ENCODE data around the gene FAM240B.

Gene FAM240B

DNA sequence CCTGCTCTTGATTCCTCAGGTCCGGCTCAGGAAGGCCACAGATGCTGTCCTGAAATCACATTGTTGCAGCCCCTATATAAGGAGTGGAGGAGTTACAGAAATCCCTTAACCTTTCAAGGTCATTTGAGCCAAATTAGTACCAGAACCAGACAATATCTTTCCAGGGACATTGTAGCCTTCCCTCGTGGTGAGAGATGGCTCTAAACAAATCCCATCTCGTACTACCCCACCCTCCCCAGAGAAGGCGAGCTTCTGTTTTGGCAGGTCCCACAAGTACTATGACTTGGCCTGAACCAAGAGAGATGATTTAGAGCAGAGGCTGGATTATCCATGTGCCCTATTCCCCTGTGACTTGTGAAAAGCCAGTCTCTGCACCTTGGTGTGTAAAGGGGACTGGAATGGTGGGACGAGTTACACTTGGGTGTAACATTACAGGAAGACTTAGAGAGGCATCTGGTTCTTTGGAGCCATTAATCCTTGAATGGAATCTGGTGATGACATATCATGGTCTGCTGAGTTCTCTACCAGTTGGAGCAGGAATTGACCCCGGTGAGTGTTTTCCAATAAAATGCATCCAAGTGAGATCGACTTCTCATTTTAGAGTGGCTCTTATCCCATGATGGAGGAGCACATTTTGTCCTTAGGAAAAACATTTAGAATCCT, at the start of gene FAM240B:
Gene FAM240B (minus strand): TSS at position 51 of the 663 bp plus-strand sequence. CDS start 16,134 bp downstream, outside the sequence.
- DNase-seq = no peak

- DNase-seq = no peak
These were observed 48.4 kb upstream of the FAM240B start for GRCh38 chr9:38768351-38768761.

DNA sequence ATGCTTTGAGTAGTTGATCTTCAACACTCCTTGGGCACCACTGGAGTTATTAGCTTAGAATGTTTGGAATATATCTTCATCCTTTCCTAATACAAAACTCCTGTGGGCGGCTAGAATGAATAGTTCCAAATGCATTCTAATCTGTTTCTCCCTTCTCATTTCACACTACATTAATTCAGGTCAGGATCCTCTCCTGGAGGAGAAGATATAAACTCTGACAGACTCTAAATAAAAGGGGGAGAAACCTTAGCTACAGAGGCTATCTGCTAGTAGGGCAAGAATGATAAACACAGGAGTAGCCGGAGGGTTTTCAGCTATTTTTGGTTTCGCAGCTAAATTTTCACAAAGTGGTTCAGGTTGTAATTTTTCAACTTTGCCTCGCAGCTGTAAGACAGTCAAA, 45.2 kb upstream of the FAM240B start:
- DNase-seq = no peak

DNA sequence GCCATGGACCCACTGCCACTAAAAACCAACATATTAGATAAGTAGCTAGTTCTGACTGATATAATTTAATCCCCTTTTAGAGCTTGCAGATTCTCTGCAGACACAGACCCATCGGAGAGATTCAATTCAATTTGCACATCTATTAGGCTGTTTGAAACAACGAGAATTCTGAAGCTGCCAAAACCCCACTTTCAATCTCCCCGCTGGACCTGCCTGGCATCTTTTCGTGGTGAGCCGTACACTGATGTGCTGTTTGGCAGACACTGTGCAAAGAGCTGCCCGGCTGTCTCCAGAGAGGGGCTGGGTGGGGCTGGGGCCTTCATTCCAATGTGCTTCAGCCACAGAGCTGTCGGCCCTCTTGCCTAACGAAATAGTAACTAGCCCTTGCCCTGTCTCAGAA, 42.1 kb upstream of the FAM240B start:
- no peak for DNase-seq

DNA sequence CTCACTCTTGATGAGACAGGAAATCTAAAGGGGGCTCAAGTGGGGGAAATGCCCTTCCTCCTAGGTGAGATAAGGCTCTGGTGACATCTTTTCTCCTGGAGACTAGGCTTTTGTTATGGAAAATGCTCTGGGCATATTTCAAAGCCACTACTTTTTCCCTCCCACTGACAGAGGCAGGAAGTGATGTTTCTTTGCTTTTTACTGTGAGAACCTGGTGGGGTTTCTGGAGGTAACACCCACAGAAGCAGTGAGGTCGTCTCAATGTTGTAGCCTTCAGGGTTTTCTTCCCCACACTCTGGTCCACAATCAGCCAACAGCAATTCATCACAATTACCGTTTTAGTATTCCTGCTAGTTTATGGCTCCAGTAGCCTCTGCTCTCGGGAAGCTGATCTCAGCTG, 41.4 kb upstream of the FAM240B start:
- DNase-seq = no peak

- no peak for DNase-seq
These were observed 36.8 kb upstream of the FAM240B start for GRCh38 chr9:38756702-38757101.

GRCh38 chr9:38747941-38748340, 28.0 kb upstream of the FAM240B start:
- no peak for DNase-seq

DNA sequence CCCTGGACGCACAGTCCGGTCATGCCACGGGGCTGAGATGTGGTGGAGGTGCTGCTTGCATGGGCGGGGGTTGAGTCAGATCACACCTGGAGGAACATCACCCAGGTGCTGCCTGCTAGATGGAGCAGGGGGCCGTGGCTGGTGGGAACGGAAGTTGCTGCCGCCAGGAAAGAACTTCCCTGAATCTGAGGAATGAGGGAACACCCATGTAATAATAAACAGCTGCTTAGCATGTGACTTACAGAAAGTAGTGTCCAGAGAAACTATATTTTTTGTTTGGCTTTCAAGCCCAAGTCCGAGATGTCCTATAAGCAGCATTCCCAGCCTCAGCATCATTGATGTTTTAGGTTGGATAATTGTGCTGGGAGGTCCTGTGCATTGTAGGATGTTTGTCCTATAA, 27.1 kb upstream of the FAM240B start:
- DNase-seq = no peak

- no peak for DNase-seq
These were observed 26.4 kb upstream of the FAM240B start for GRCh38 chr9:38746303-38746702.

- no peak for DNase-seq
These were observed 24.6 kb upstream of the FAM240B start for GRCh38 chr9:38744484-38744883.

DNA sequence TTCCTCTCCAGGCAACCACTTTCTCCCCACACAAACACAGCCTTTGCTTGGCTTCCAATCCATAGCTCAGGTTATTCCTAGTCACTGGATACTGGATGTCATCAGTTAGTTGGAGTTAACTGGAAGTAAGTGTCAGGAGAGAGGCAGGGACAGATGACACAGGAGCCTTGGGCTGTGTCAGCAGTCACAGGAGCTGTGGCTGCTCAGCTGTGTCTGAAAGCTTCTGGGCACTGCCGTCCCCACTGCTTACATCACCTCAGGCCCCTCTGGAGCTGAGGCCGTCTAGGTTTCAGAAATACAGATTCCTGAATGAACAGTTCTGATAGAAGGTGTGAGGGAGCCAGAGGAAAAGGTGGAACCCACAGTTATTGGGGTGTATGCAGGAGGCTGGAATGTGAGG, 17.3 kb upstream of the FAM240B start:
- no peak for DNase-seq

GRCh38 chr9:38734831-38735230, 14.9 kb upstream of the FAM240B start:
- DNase-seq = no peak

GRCh38 chr9:38733503-38733902, 13.6 kb upstream of the FAM240B start:
- no peak for DNase-seq

- no peak for DNase-seq
These were observed 13.0 kb upstream of the FAM240B start for GRCh38 chr9:38732885-38733284.

GRCh38 chr9:38727497-38728001, 7.6 kb upstream of the FAM240B start:
- no peak for DNase-seq

- no peak for DNase-seq
These were observed 4.8 kb upstream of the FAM240B start for GRCh38 chr9:38724754-38725153.

DNA sequence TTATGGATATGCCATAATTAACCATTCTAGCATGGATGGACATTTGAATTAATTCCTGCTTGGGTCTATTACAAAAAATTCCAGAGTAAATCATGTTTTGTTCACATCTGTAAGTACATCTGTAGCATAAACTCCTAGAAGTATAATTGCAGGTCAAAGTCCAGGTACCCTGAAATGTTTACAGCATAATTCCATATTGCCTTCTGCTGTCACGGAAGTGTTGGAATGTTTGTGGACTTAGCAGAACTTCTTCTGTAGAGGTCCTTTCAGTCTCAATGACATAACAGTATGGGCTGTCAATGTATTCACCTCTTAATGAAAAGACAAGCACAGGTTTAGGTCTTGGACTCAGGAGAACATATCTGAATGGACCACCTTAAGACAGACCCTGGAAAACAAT, 1.8 kb downstream of the FAM240B start:
- DNase-seq = no peak

- DNase-seq = no peak
These were observed 4.2 kb downstream of the FAM240B start for GRCh38 chr9:38715684-38716083.

DNA sequence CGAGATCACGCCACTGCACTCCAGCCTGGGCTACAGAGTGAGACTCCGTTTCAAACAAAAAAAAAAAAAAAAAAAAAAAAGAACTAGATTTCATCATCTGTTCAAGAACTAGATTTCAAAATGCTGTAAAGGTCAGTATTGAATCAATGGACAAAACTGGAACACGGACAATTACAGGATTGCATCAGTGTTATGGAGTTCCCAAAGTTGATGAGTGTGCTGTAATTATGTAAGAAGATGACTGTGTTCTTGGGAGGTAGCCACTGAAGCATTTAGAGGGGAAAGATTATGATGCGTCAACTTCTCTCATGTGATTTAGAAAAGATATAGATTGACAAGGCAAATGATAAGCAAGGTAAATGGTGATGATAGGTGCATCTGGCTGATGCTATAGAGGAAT, 6.5 kb downstream of the FAM240B start:
- no peak for DNase-seq

DNA sequence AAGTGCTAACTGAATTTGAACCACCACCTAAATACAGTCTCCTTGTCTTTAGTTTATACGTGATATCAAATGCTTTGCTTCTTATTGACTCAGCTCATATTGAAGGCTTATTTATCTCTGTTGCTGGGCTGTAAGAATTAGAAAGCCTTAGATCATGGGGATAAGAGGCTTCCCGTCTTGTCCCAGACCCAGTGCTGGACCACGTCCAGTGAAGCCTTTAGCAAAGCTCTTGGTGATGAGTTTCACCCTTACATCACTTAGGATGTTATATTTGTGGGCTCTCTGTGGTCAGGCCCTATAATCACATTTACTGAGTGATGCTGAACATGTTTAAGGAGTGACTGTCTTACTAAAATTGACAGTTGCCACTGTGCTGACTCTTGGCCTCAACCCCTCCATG, 11.2 kb downstream of the FAM240B start:
- no peak for DNase-seq

DNA sequence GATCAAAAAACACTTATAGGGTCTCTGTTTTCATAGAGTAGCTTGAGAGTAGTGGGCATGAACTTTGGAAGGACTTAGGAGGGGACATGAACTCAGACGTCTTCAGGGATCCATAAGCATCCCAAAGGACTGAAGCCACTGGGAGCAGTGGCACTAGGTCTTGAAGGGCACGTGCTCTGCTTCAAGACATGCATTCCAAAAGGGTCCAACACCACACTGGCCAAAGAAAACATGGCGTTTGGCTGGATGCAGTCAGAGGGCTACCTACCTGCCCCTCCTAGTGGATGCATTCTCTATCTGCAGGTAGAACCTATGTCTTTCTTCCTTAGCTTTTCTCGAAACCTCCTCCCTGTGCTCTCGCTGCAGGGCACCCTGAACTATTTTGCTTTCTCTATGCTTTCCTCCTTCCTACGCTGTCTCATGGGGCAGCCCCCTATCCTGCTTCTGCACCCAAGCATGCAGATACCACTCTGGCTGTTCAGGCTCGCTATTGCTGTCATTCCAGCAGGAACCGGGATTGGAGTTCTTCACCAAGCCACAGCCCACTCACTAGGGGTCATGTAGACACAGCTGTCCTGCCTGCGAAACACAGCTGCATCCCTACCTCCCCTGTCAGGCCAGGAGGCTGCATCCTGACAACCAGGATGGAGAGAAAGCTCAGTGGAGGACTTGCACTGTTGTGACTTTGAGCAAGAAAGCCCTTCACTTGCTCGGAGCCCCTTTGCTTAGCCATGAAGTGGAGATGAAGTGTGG, 11.9 kb downstream of the FAM240B start:
- no peak for DNase-seq

DNA sequence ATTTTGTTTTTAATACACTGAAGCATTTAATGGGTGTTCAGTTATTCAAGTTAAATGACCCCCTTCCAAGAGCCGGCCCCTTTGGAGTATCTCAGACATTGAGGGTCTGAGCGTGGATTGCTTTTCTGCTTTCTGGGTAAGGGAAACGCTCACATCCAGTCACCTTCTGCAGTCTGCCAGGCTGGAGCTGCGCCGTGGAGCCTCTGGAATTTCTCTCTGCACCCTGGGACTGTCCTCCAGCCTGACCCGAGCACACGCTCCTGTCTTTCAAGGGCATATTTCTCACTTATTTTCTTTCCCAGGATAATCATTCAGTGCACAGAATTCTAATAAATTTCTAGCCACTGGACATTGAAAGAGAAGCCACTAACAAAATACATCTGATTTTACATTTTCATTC, 13.4 kb downstream of the FAM240B start:
- DNase-seq = no peak

GRCh38 chr9:38705917-38706316, 14.0 kb downstream of the FAM240B start:
- no peak for DNase-seq

GRCh38 chr9:38700695-38701094, 19.2 kb downstream of the FAM240B start:
- DNase-seq = no peak

GRCh38 chr9:38699337-38699736, 20.6 kb downstream of the FAM240B start:
- DNase-seq = no peak

Measured in stimulated activated CD4-positive, alpha-beta T cell treated with anti-CD3 and anti-CD28 coated beads, Interleukin-12 subunit alpha, Interleukin-12 subunit beta, amount 100 ng/mL, for 4 hours (primary cell).